Measurements from ENCODE around the gene RPS6KA3.

DNA sequence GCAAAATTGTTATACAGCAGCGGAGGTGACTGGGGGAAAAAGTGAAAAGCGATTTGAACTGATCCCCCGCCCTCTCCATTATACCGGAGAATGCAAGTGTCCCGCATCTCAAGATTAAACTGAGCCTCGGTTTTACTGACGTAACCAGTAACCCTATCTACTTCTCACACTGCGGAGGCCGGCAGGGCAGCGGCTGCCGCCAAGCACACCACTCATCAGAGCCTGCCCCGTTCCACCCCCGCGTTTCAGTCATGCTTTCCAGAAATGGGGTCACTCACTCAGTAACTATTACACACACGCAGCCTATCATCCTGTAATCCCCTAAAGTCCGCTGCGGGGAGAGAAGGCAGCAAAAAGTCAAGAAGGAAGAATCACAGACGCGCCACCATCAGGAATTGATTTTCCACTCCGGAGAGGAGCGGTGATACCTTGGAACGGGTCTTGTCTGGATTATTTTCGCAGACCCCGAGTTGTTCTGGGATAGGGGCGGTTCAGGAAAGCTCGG, 1.4 kb downstream of the RPS6KA3 start:
- TF ChIP-seq CTCF (IDR thresholded peaks at IDR 0.05; ENCODE audit: low read depth, low read length), result no peak
- no peak for TF ChIP-seq EZH2phosphoT487 (IDR thresholded peaks at IDR 0.05; ENCODE audit: low read depth)

Measured in OCI-LY3 (cell line).